Measurements from ENCODE around the gene BNC2. TPM values are rescaled to one million over a fixed set of nuclear protein-coding genes. Genes with fewer than 3 reads are reported as not detected.

The BNC2 gene
- total RNA-seq, 1 donor from 2014 or later: 5.4 TPM

- no peaks in the 10 kb centered on the region for H3K27me3 Mint-ChIP-seq (ENCODE audit: low read depth)
- H3K36me3 Mint-ChIP-seq (ENCODE audit: low read depth): no peaks in the 10 kb centered on the region
- no peak for TF ChIP-seq CTCF (conservative IDR thresholded peaks at IDR 0.05)
- no peak overlapping the region for H3K27ac Mint-ChIP-seq (ENCODE audit: unreplicated experiment)
- H3K9me3 Mint-ChIP-seq: no peaks in the 10 kb centered on the region
- peaks cover 10% of the 10 kb centered on the region for H3K4me1 Mint-ChIP-seq
- H3K4me3 Mint-ChIP-seq: no peak overlapping the region
- no peak for DNase-seq (ENCODE audit: low read depth, low spot score)
Measured at GRCh38 chr9:16670791-16671190, 199.7 kb downstream of the BNC2 start.

GRCh38 chr9:16668734-16669295 lies 201.7 kb downstream of the BNC2 start:
- Mint-ChIP-seq H3K36me3 (ENCODE audit: low read depth) (no peaks in the 10 kb centered on the region), H3K4me1 (peaks cover 10% of the 10 kb centered on the region), H3K9me3 (no peaks in the 10 kb centered on the region), H3K27ac (ENCODE audit: unreplicated experiment) (no peak overlapping the region), H3K4me3 (no peak overlapping the region), H3K27me3 (ENCODE audit: low read depth) (no peaks in the 10 kb centered on the region)
- DNase-seq (ENCODE audit: low read depth, low spot score): no peak
- TF ChIP-seq CTCF (conservative IDR thresholded peaks at IDR 0.05): no peak

- no peak overlapping the region for H3K27ac Mint-ChIP-seq (ENCODE audit: unreplicated experiment)
- no peaks in the 10 kb centered on the region for H3K9me3 Mint-ChIP-seq
- TF ChIP-seq CTCF (conservative IDR thresholded peaks at IDR 0.05): no peak
- no peak overlapping the region for H3K4me3 Mint-ChIP-seq
- no peaks in the 10 kb centered on the region for H3K27me3 Mint-ChIP-seq (ENCODE audit: low read depth)
- no peaks in the 10 kb centered on the region for H3K36me3 Mint-ChIP-seq (ENCODE audit: low read depth)
- peaks cover 10% of the 10 kb centered on the region for H3K4me1 Mint-ChIP-seq
- no peak for DNase-seq (ENCODE audit: low read depth, low spot score)
Measured at GRCh38 chr9:16664211-16664610, 206.3 kb downstream of the BNC2 start.

- Mint-ChIP-seq H3K36me3 (ENCODE audit: low read depth) (no peaks in the 10 kb centered on the region), H3K9me3 (no peaks in the 10 kb centered on the region), H3K4me3 (no peak overlapping the region), H3K27me3 (ENCODE audit: low read depth) (no peaks in the 10 kb centered on the region), H3K4me1 (no peaks in the 10 kb centered on the region), H3K27ac (ENCODE audit: unreplicated experiment) (no peak overlapping the region)
- DNase-seq (ENCODE audit: low read depth, low spot score): no peak
- no peak for TF ChIP-seq CTCF (conservative IDR thresholded peaks at IDR 0.05)
Measured at GRCh38 chr9:16661816-16662215, 208.7 kb downstream of the BNC2 start.

GRCh38 chr9:16659096-16659495 lies 211.4 kb downstream of the BNC2 start:
- peaks cover 9% of the 10 kb centered on the region for H3K4me1 Mint-ChIP-seq
- TF ChIP-seq CTCF (conservative IDR thresholded peaks at IDR 0.05): no peak
- H3K4me3 Mint-ChIP-seq: no peak overlapping the region
- H3K36me3 Mint-ChIP-seq (ENCODE audit: low read depth): no peaks in the 10 kb centered on the region
- DNase-seq (ENCODE audit: low read depth, low spot score): no peak
- no peaks in the 10 kb centered on the region for H3K27me3 Mint-ChIP-seq (ENCODE audit: low read depth)
- H3K9me3 Mint-ChIP-seq: no peaks in the 10 kb centered on the region
- no peak overlapping the region for H3K27ac Mint-ChIP-seq (ENCODE audit: unreplicated experiment)
